ENCODE data around the gene TMEM132C. TPM values are rescaled to one million over a fixed set of nuclear protein-coding genes. Genes with fewer than 3 reads are reported as not detected.

Gene TMEM132C
- total and polyA plus RNA-seq, 2 of the 4 experiments (the other 2 are of a cell fraction): not detected

DNA sequence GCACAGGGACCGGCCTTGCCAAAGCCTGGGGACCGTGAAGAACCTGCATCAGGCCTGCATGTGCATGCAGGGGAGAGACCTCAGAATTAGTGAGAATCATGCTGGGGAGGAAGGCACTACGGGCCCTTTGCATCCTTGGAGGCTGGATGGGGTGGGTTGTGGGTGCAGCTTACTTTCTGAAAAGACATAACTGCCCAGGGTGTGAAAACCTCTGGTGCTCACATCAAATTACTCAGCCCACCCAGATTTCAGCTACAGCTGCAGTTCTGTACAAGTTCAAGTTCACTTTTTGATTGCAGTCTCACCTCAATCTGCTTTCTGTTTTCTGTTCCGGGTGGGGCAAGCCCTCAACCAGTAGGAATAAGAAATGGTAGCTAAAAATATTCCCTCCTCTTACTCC is 426.1 kb downstream of the TMEM132C start:
- no peak for DNase-seq
- no peaks in the 10 kb centered on the region for H3K27me3 ChIP-seq (ENCODE audit: control insufficient read depth, insufficient read depth, low read length)
- ChIA-PET CTCF (no interaction called here), POLR2A (ENCODE audit: unreplicated experiment) (no interaction called here)
- no peak overlapping the region for H3K4me3 ChIP-seq (ENCODE audit: insufficient read depth, low read depth, low read length)
- TF ChIP-seq RCOR1 (IDR thresholded peaks at IDR 0.05; ENCODE audit: insufficient replicate concordance, low read length) (no peak), CHD1 (IDR thresholded peaks at IDR 0.05; ENCODE audit: low read depth, low read length) (no peak), POLR2A (IDR thresholded peaks at IDR 0.05; ENCODE audit: low read depth, low read length) (no peak), MAFK (IDR thresholded peaks at IDR 0.05; ENCODE audit: low read depth, low read length) (no peak), USF2 (IDR thresholded peaks at IDR 0.05; ENCODE audit: low read depth, low read length) (no peak), RFX5 (IDR thresholded peaks at IDR 0.05; ENCODE audit: low read depth, low read length) (no peak), BHLHE40 (IDR thresholded peaks at IDR 0.05; ENCODE audit: low read depth, low read length) (no peak), NFE2L2 (IDR thresholded peaks at IDR 0.05; ENCODE audit: low read depth, low read length) (no peak), CEBPB (IDR thresholded peaks at IDR 0.05; ENCODE audit: low read depth, low read length) (no peak), MAZ (IDR thresholded peaks at IDR 0.05; ENCODE audit: borderline replicate concordance, low read depth, low read length) (no peak), FOS (IDR thresholded peaks at IDR 0.05; ENCODE audit: low read depth, low read length) (no peak), SMC3 (IDR thresholded peaks at IDR 0.05; ENCODE audit: low read depth, low read length) (no peak), RAD21 (IDR thresholded peaks at IDR 0.05; ENCODE audit: low read length) (no peak)
- peaks cover 35% of the 10 kb centered on the region for H3K9me3 ChIP-seq (ENCODE audit: control insufficient read depth, insufficient read depth, low read length)
- H3K23ac ChIP-seq (ENCODE audit: low read depth, low read length): no peak overlapping the region
- H3K4ac ChIP-seq (ENCODE audit: low read depth, low read length): no peak overlapping the region
- no peak overlapping the region for H2BK20ac ChIP-seq (ENCODE audit: low read depth, low read length)
- H2AK9ac ChIP-seq (replicated peaks; ENCODE audit: low read depth, low read length, poor library complexity): no peak overlapping the region
- H3K4me1 ChIP-seq (ENCODE audit: control insufficient read depth, insufficient read depth, low read length): no peaks in the 10 kb centered on the region
- H3K56ac ChIP-seq (ENCODE audit: extremely low read depth, insufficient read depth, low read length): no peak overlapping the region
- no CpG with 5 or more reads among the region's 4 CpGs for WGBS, 2 experiments (ENCODE audit: extremely low coverage in 2 of 2, insufficient read length in 1 of 2)
- dilution Hi-C loops (cut with HindIII; ENCODE audit: low sequenced_read_pairs, unreplicated experiment) (no loop called here), in situ Hi-C loops (cut with MboI; ENCODE audit: low sequenced_read_pairs) (no loop called here), intact Hi-C loops (cut with micrococcal nuclease) (no loop called here)
- no peak overlapping the region for H4K5ac ChIP-seq (ENCODE audit: low read depth, low read length)
- no peak overlapping the region for H4K91ac ChIP-seq (ENCODE audit: insufficient read depth, low read depth, low read length)
- H3K9me1 ChIP-seq (ENCODE audit: insufficient read depth, low read length): no peaks in the 10 kb centered on the region
- H4K20me1 ChIP-seq (ENCODE audit: insufficient read depth, low read length): no peaks in the 10 kb centered on the region
- no peak overlapping the region for H2BK15ac ChIP-seq (ENCODE audit: low read depth, low read length)
- no TSS peak for BruUV-seq (replicated peaks)
- H2BK5ac ChIP-seq (ENCODE audit: low read depth, low read length, poor library complexity, severe bottlenecking): no peak overlapping the region
- H2AK5ac ChIP-seq (ENCODE audit: low read depth, low read length): no peak overlapping the region
- no peak overlapping the region for H3K27ac ChIP-seq (ENCODE audit: insufficient read depth, low read length)
- H2BK120ac ChIP-seq (ENCODE audit: low read depth, low read length): no peak overlapping the region
- H3K18ac ChIP-seq (ENCODE audit: low read depth, low read length): no peak overlapping the region
- H4K8ac ChIP-seq (ENCODE audit: low read depth in 2 of 2, low read length in 2 of 2): no peak overlapping the region
- ATAC-seq (ENCODE audit: low read depth): no peak
- H2AFZ ChIP-seq (replicated peaks; ENCODE audit: low read length, poor library complexity): no peak overlapping the region
- no peak overlapping the region for H3K14ac ChIP-seq (replicated peaks; ENCODE audit: low read depth, low read length)
- no peak overlapping the region for H3K4me2 ChIP-seq (ENCODE audit: low read depth, low read length)
- H3K9ac ChIP-seq (ENCODE audit: low read depth, low read length): no peak overlapping the region
- H3K79me1 ChIP-seq (ENCODE audit: low read depth in 1 of 2, low read length in 2 of 2): no peaks in the 10 kb centered on the region
- no peaks in the 10 kb centered on the region for H3K36me3 ChIP-seq (ENCODE audit: control insufficient read depth, insufficient read depth, low read length)

All from IMR-90 (cell line).